Panc1 (cell line): ENCODE data around the gene SYT1. TPM values are rescaled to one million over a fixed set of nuclear protein-coding genes. Genes with fewer than 3 reads are reported as not detected.

ENCODE experiments used
- ATAC-seq: fragments of 200-7000 bp; cut with Tn5 transposase; 2 replicates; pipeline ENCODE4 v1.9.1; 2020; ENCODE audit warnings: mild to moderate bottlenecking, moderate library complexity
- BruUV-seq: library from RNA; stranded (reverse); fragments of 400-500 nt; replicated peaks from 2 replicates; lab custom pipeline; 2021; lab: Mats Ljungman, UMichigan
- CTCF ChIA-PET: fragments of 300-600 bp; sonication (Branson Sonifier 250); formaldehyde crosslinking; loops from one replicate; lab custom pipeline; 2022; ENCODE audit warnings: antibody characterized with exemption; lab: Charles Lee
- POLR2A ChIA-PET: fragments of 300-600 bp; sonication (Branson Sonifier 250); formaldehyde crosslinking; loops from one replicate; lab custom pipeline; 2022; ENCODE audit warnings: antibody characterized with exemption; lab: Charles Lee
- DNase-seq: peaks from one replicate; pipeline ENCODE4 v3.0.0-alpha.2; 2010; ENCODE audit warnings: low read depth, low spot score
- H3K27ac ChIP-seq: 2 replicates; pipeline ENCODE4 v1.5.1; 2011; ENCODE audit warnings: mild to moderate bottlenecking, low read length, inconsistent platforms
- H3K27me3 ChIP-seq: fragments of 200-500 bp; sonication (Bioruptor generic); 2 replicates; pipeline ENCODE4 v1.6.0; 2014; ENCODE audit warnings: low read length, inconsistent platforms; ENCODE audit not compliant: control insufficient read depth, insufficient read depth
- H3K36me3 ChIP-seq: fragments of 200-500 bp; sonication (Bioruptor generic); 2 replicates; pipeline ENCODE4 v1.5.1; 2014; ENCODE audit warnings: inconsistent platforms, mild to moderate bottlenecking, low read length, moderate library complexity; ENCODE audit not compliant: control insufficient read depth, insufficient read depth
- H3K4me1 ChIP-seq: 2 replicates; pipeline ENCODE4 v1.5.1; 2011; ENCODE audit warnings: inconsistent platforms, mild to moderate bottlenecking, low read length, moderate library complexity; ENCODE audit not compliant: control insufficient read depth, insufficient read depth
- H3K4me3 ChIP-seq, 2 experiments: 2 replicates each; pipeline ENCODE4 v1.5.1; 2011 to 2012; ENCODE audit warnings: low read depth in 2 of 2, low read length in 2 of 2, mild to moderate bottlenecking in 2 of 2, inconsistent platforms in 1 of 2, moderate library complexity in 1 of 2
- H3K9me3 ChIP-seq: fragments of 200-500 bp; sonication (Bioruptor generic); 2 replicates; pipeline ENCODE4 v1.5.1; 2014; ENCODE audit warnings: low read depth, mild to moderate bottlenecking, inconsistent platforms, low read length, moderate library complexity; ENCODE audit not compliant: control insufficient read depth, insufficient read depth
- CTCF ChIP-seq: fragments of 450-650 bp; IDR thresholded peaks from 2 replicates; pipeline ENCODE4 v1.5.1; 2017; ENCODE audit warnings: mild to moderate bottlenecking
- POLR2AphosphoS5 ChIP-seq: IDR thresholded peaks from 2 replicates; pipeline ENCODE4 v1.6.1; 2012; ENCODE audit warnings: mild to moderate bottlenecking, low read depth, low read length, moderate library complexity
- REST ChIP-seq, 2 experiments: IDR thresholded peaks; 2 replicates each; pipeline ENCODE4 v1.6.1; 2011 to 2012; ENCODE audit warnings: low read depth in 2 of 2, control low read depth in 1 of 2, low read length in 1 of 2, mild to moderate bottlenecking in 1 of 2, moderate library complexity in 1 of 2; ENCODE audit not compliant: insufficient read depth in 1 of 2
- TCF7L2 ChIP-seq: IDR thresholded peaks from 2 replicates; pipeline ENCODE4 v1.6.1; 2011; ENCODE audit warnings: mild to moderate bottlenecking, low read depth, low read length, inconsistent platforms
- in situ Hi-C: cut with HindIII; loops from 2 replicates; pipeline ENCODE4 v1.10.0; 2016; ENCODE audit warnings: low sequenced_read_pairs, low pct_unique_long_range_greater_than_20kb
- intact Hi-C: fragments of 100-400 bp; cut with micrococcal nuclease; formaldehyde crosslinking; loops from one replicate; pipeline ENCODE4 v1.10.0; 2022; ENCODE audit not compliant: unreplicated experiment
- total RNA-seq: library from RNA; stranded (reverse); gene quantifications from one replicate; pipeline ENCODE4 v1.2.1, GENCODE V29; 2021; ENCODE audit not compliant: unreplicated experiment

The SYT1 gene
- total RNA-seq, 1 experiment from 2014 or later, result 3.0 TPM

DNA sequence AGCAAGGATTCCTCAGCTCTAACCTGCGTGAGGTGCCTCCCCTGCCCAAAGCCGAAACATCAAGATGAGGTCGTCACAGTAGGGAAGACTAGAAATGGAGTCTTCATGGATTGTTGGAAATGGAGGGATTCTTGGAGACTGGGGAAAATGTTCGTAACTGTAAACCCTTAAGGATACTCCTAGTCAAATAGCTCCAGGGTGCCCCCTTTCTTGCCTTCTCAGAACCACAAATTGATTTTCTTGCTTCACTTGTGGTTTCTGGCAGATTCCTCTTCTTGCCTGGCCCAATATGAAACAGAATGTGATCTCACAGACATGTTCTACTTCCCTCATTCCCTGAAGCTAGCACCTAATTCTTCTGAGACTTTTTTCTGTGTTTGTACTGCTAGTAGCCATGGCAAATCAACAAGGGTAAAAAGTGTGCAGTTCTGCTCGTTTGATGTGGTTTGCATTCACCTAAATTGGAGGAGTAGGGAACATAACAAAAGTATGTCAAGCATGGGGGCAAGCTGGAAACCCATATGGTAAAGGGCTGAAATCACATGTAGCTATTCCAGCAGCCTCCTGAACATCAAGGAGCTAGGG, 494.2 kb downstream of the SYT1 start:
- ATAC-seq (no peak), DNase-seq (no peak)
- BruUV-seq, result no TSS peak
- in situ Hi-C loops, result no loop called here
- CTCF ChIA-PET, result no interaction called here
- TF ChIP-seq TCF7L2 (no peak), CTCF (0 out of 2 replicates have a peak, but pooled peaks have one; percentile 12)
- H3K4me3 ChIP-seq, result no peak overlapping the region
- H3K27me3 ChIP-seq, result no peaks in the 10 kb centered on the region; the same call in 1 of the 2 replicates
- POLR2A ChIA-PET, result no interaction called here
- no peak overlapping the region for H3K27ac ChIP-seq
- H3K4me1 ChIP-seq, result no peaks in the 10 kb centered on the region
- H3K9me3 ChIP-seq, result no peaks in the 10 kb centered on the region
- intact Hi-C loops, result no loop called here
- no peaks in the 10 kb centered on the region for H3K36me3 ChIP-seq

DNA sequence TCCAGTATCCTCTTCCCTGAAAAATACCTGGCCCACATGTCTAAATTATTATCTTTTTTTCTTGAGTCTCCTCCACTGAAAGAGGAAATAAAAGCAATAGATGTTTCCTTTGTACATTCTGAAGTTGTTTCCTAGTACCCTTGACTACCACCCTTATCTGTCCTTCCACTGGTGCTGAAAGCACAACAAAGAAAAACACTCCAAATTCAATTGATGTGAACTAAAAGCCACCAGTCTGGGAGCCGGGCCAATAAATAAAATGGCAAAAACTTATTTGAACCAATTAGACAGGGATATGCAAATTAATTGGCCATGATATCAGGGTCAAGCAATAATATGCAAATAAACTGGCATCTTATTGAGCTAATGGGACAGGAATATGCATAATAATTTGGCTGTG, 495.7 kb downstream of the SYT1 start:
- H3K27ac ChIP-seq, result no peak overlapping the region
- no peak for TF ChIP-seq CTCF
- TF ChIP-seq REST (IDR thresholded peaks at IDR 0.05; ENCODE audit: insufficient read depth in 1 of 2, low read depth in 2 of 2, low read length in 1 of 2), result no peak
- TF ChIP-seq POLR2AphosphoS5, result no peak
- no peak for TF ChIP-seq TCF7L2
- intact Hi-C loops (no loop called here), in situ Hi-C loops (no loop called here)
- POLR2A ChIA-PET, result no interaction called here
- no peaks in the 10 kb centered on the region for H3K36me3 ChIP-seq
- ATAC-seq (no peak), DNase-seq (no peak)
- no peak overlapping the region for H3K4me3 ChIP-seq
- H3K4me1 ChIP-seq, result no peaks in the 10 kb centered on the region
- H3K9me3 ChIP-seq, result no peaks in the 10 kb centered on the region
- H3K27me3 ChIP-seq, result no peaks in the 10 kb centered on the region; the same call in 1 of the 2 replicates
- CTCF ChIA-PET, result no interaction called here
- BruUV-seq, result no TSS peak
